H9 (cell line): ENCODE results near the gene ITGA4. TPM values are rescaled to one million over a fixed set of nuclear protein-coding genes. Genes with fewer than 3 reads are reported as not detected.

Source experiments
- DNase-seq: peaks from one replicate; pipeline ENCODE4 v3.0.0-alpha.2; 2017
- H2AFZ ChIP-seq: one replicate; pipeline ENCODE4 v1.6.1; 2013; ENCODE audit warnings: mild to moderate bottlenecking, low read length, control low read depth, moderate library complexity
- H2AK5ac ChIP-seq: 2 replicates; pipeline ENCODE4 v1.6.1; 2013; ENCODE audit warnings: low read length, control low read depth, mixed read lengths; ENCODE audit not compliant: insufficient read length
- H2BK120ac ChIP-seq: one replicate; pipeline ENCODE4 v1.6.1; 2013; ENCODE audit warnings: low read depth, mild to moderate bottlenecking, low read length, control low read depth, inconsistent platforms; ENCODE audit not compliant: poor library complexity, severe bottlenecking
- H2BK12ac ChIP-seq: 2 replicates; pipeline ENCODE4 v1.6.1; 2013; ENCODE audit warnings: low read length, control low read depth, mixed read lengths, low read depth; ENCODE audit not compliant: insufficient read length
- H2BK15ac ChIP-seq: 2 replicates; pipeline ENCODE4 v1.6.1; 2013; ENCODE audit warnings: low read depth, low read length, control low read depth
- H2BK20ac ChIP-seq: one replicate; pipeline ENCODE4 v1.6.1; 2013; ENCODE audit warnings: low read depth, mild to moderate bottlenecking, low read length, control low read depth, inconsistent platforms; ENCODE audit not compliant: poor library complexity, severe bottlenecking
- H2BK5ac ChIP-seq: 2 replicates; pipeline ENCODE4 v1.6.1; 2013; ENCODE audit warnings: low read length, control low read depth, mixed read lengths; ENCODE audit not compliant: insufficient read length
- H3K14ac ChIP-seq: 2 replicates; pipeline ENCODE4 v1.6.1; 2013; ENCODE audit warnings: low read length, control low read depth; ENCODE audit not compliant: insufficient read depth
- H3K18ac ChIP-seq: 2 replicates; pipeline ENCODE4 v1.6.1; 2013; ENCODE audit warnings: low read depth, mild to moderate bottlenecking, mixed read lengths, low read length, control low read depth; ENCODE audit not compliant: insufficient read length
- H3K23ac ChIP-seq: 2 replicates; pipeline ENCODE4 v1.6.1; 2013; ENCODE audit warnings: low read length, control low read depth, mixed read lengths, low read depth; ENCODE audit not compliant: insufficient read length
- H3K23me2 ChIP-seq: 2 replicates; pipeline ENCODE4 v1.6.1; 2013; ENCODE audit warnings: low read depth, mild to moderate bottlenecking, mixed read lengths, low read length, control low read depth; ENCODE audit not compliant: insufficient read length, poor library complexity, severe bottlenecking
- H3K27ac ChIP-seq: 2 replicates; pipeline ENCODE4 v1.5.1; 2013; ENCODE audit warnings: low read length, control low read depth, mixed read lengths, low read depth; ENCODE audit not compliant: insufficient read length
- H3K27me3 ChIP-seq: 2 replicates; pipeline ENCODE4 v1.6.1; 2013; ENCODE audit warnings: low read length, control low read depth, inconsistent platforms; ENCODE audit not compliant: insufficient read depth
- H3K4ac ChIP-seq: 2 replicates; pipeline ENCODE4 v1.6.1; 2013; ENCODE audit warnings: low read depth, mild to moderate bottlenecking, control low read depth, inconsistent platforms, low read length, moderate library complexity
- H3K4me1 ChIP-seq: 2 replicates; pipeline ENCODE4 v1.6.1; 2013; ENCODE audit warnings: low read length, control low read depth, inconsistent platforms; ENCODE audit not compliant: insufficient read depth
- H3K4me2 ChIP-seq: 2 replicates; pipeline ENCODE4 v1.6.1; 2013; ENCODE audit warnings: low read length, control low read depth, mixed read lengths; ENCODE audit not compliant: insufficient read length, insufficient read depth
- H3K56ac ChIP-seq: 2 replicates; pipeline ENCODE4 v1.6.1; 2013; ENCODE audit warnings: low read depth, mild to moderate bottlenecking, mixed read lengths, low read length, control low read depth; ENCODE audit not compliant: insufficient read length
- H3K79me1 ChIP-seq: 2 replicates; pipeline ENCODE4 v1.6.1; 2013; ENCODE audit warnings: low read depth, mild to moderate bottlenecking, moderate library complexity, low read length, control low read depth, inconsistent platforms; ENCODE audit not compliant: insufficient read depth, poor library complexity, severe bottlenecking
- H3K79me2 ChIP-seq: 2 replicates; pipeline ENCODE4 v1.6.1; 2013; ENCODE audit warnings: low read length, control low read depth, inconsistent platforms; ENCODE audit not compliant: insufficient read depth
- H3K9ac ChIP-seq: 2 replicates; pipeline ENCODE4 v1.6.1; 2013; ENCODE audit warnings: low read length, control low read depth, mixed read lengths; ENCODE audit not compliant: insufficient read length; ENCODE audit errors: extremely low read depth
- H3K9me3 ChIP-seq: one replicate; pipeline ENCODE4 v1.6.1; 2013; ENCODE audit warnings: low read depth, low read length, inconsistent platforms; ENCODE audit not compliant: control insufficient read depth
- H3T11ph ChIP-seq: one replicate; pipeline ENCODE4 v1.6.1; 2013; ENCODE audit warnings: mild to moderate bottlenecking, low read length, control low read depth, inconsistent platforms
- H4K20me1 ChIP-seq: one replicate; pipeline ENCODE4 v1.6.1; 2013; ENCODE audit not compliant: control insufficient read depth, insufficient read length, insufficient read depth
- H4K5ac ChIP-seq: 2 replicates; pipeline ENCODE4 v1.6.1; 2013; ENCODE audit warnings: low read depth, mild to moderate bottlenecking, mixed read lengths, low read length, control low read depth; ENCODE audit not compliant: insufficient read length
- H4K8ac ChIP-seq: replicated peaks from 2 replicates; pipeline ENCODE4 v1.6.1; 2013; ENCODE audit warnings: low read length, control low read depth, mixed read lengths, low read depth; ENCODE audit not compliant: insufficient read length
- H4K91ac ChIP-seq: 2 replicates; pipeline ENCODE4 v1.6.1; 2013; ENCODE audit warnings: low read depth, mild to moderate bottlenecking, moderate library complexity, mixed read lengths, low read length, control low read depth; ENCODE audit not compliant: insufficient read length
- H3K27ac Mint-ChIP-seq, 3 experiments: 2 replicates in 2 of 3; 3 replicates in 1 of 3; pipeline ENCODE4 v1.8.0; 2020 to 2021; ENCODE audit warnings: mixed read lengths in 3 of 3, mild to moderate bottlenecking in 1 of 3, moderate library complexity in 1 of 3
- H3K27me3 Mint-ChIP-seq: 2 replicates; pipeline ENCODE4 v1.8.0; 2021; ENCODE audit warnings: low read depth, mild to moderate bottlenecking, moderate library complexity, mixed read lengths
- H3K36me3 Mint-ChIP-seq, 3 experiments: 2 replicates in 2 of 3; 3 replicates in 1 of 3; pipeline ENCODE4 v1.8.0; 2020 to 2021; ENCODE audit warnings: low read depth in 3 of 3, mixed read lengths in 3 of 3; ENCODE audit not compliant: insufficient read depth in 1 of 3
- H3K4me1 Mint-ChIP-seq, 2 experiments: 2 replicates each; pipeline ENCODE4 v1.8.0; 2020; ENCODE audit warnings: mixed read lengths in 2 of 2
- H3K4me3 Mint-ChIP-seq, 2 experiments: 2 replicates in 1 of 2; 3 replicates in 1 of 2; pipeline ENCODE4 v1.8.0; 2020 to 2021; ENCODE audit warnings: mild to moderate bottlenecking in 2 of 2, mixed read lengths in 2 of 2, moderate library complexity in 1 of 2
- H3K9me3 Mint-ChIP-seq, 2 experiments: 2 replicates in 1 of 2; 3 replicates in 1 of 2; pipeline ENCODE4 v1.8.0; 2020; ENCODE audit warnings: mild to moderate bottlenecking in 2 of 2, mixed read lengths in 2 of 2, moderate library complexity in 1 of 2
- WGBS: extraction: QIAGEN DNeasy Blood & Tissue Kit; methylation state at CpG from one replicate; pipeline ENCODE4 v1.1.7; 2013; ENCODE audit warnings: missing lambda C conversion rate, low lambda C conversion rate, mixed read lengths; ENCODE audit not compliant: insufficient read length; ENCODE audit errors: extremely low coverage; 5-methylcytosine and 5-hydroxymethylcytosine counted together
- total RNA-seq: library from RNA; stranded (reverse); gene quantifications from 2 replicates; pipeline ENCODE4 v1.2.1, GENCODE V29; 2021
- TF ChIP-seq, protein P1 (sequence below): fragments of 200-600 bp; sonication (generic); conservative IDR thresholded peaks from 3 replicates; pipeline ENCODE4 v1.8.0; 2021; ENCODE audit warnings: antibody characterized with exemption, mild to moderate bottlenecking

ITGA4 gene
- total RNA-seq, 1 experiment from 2014 or later = 1.3 TPM

DNA sequence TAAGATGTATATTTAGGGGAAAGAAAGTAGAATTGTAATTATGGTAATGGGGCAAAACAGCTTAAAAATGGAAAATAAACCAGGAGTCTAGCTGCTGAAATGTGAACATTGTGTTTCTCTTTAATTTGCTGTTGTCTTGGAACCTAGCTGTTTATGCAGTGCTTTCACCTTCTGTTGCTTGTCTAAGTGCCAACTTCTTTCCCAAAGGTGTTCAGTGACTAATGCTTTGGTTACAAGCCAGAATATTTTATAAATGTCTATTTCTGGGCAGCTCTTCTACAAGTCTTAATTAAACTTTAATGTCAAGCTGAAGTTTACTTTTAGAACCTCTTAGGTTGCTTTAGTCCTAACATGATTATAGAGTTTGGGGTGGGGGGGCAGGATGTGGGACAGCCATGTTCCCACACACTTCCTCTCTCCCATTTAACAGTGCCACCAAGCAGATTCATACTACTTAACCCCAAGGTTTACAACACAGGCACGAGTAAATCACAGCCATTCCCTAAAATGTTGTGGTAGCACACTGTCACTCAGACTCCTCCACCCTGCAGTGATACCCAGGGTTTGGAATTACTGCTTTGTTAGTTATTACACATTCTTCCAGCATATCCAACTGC is 60.6 kb downstream of the ITGA4 start:
- Mint-ChIP-seq H3K4me1 (no peaks in the 10 kb centered on the region), H3K36me3 (no peaks in the 10 kb centered on the region), H3K27me3 (no peaks in the 10 kb centered on the region; the same call in 1 of the 2 replicates), H3K9me3 (no peaks in the 10 kb centered on the region), H3K27ac (no peak overlapping the region; a peak in 1 of 7 replicates), H3K4me3 (no peak overlapping the region)
- Histone ChIP-seq H3K9me3 (no peaks in the 10 kb centered on the region), H3K9ac (no peak overlapping the region), H3K4me2 (no peak overlapping the region), H3K23ac (no peak overlapping the region), H2BK5ac (no peak overlapping the region), H2AFZ (no peak overlapping the region), H4K91ac (no peak overlapping the region), H3K27me3 (no peaks in the 10 kb centered on the region; the same call in 1 of the 2 replicates), H2BK120ac (no peak overlapping the region), H4K8ac (no peak overlapping the region), H3K14ac (no peak overlapping the region), H3T11ph (no peak overlapping the region), H2AK5ac (no peak overlapping the region), H2BK20ac (no peak overlapping the region), H3K4me1 (no peaks in the 10 kb centered on the region), H3K4ac (no peak overlapping the region), H3K23me2 (no peaks in the 10 kb centered on the region), H4K5ac (no peak overlapping the region), H3K56ac (no peak overlapping the region), H3K79me2 (no peaks in the 10 kb centered on the region), H3K79me1 (no peaks in the 10 kb centered on the region), H2BK15ac (no peak overlapping the region), H4K20me1 (no peaks in the 10 kb centered on the region), H2BK12ac (no peak overlapping the region), H3K27ac (no peak overlapping the region), H3K18ac (no peak overlapping the region)
- no peak for DNase-seq
- TF ChIP-seq, protein P1, sequence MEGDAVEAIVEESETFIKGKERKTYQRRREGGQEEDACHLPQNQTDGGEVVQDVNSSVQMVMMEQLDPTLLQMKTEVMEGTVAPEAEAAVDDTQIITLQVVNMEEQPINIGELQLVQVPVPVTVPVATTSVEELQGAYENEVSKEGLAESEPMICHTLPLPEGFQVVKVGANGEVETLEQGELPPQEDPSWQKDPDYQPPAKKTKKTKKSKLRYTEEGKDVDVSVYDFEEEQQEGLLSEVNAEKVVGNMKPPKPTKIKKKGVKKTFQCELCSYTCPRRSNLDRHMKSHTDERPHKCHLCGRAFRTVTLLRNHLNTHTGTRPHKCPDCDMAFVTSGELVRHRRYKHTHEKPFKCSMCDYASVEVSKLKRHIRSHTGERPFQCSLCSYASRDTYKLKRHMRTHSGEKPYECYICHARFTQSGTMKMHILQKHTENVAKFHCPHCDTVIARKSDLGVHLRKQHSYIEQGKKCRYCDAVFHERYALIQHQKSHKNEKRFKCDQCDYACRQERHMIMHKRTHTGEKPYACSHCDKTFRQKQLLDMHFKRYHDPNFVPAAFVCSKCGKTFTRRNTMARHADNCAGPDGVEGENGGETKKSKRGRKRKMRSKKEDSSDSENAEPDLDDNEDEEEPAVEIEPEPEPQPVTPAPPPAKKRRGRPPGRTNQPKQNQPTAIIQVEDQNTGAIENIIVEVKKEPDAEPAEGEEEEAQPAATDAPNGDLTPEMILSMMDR = no peak
- no CpG with 5 or more reads among the region's 1 CpG for WGBS
